Heart left ventricle (tissue), 16 donors: ENCODE data around the gene C2CD5. TPM values are rescaled to one million over a fixed set of nuclear protein-coding genes. Genes with fewer than 3 reads are reported as not detected.

Experiments used
- ATAC-seq, 4 donors: fragments of 200-7000 bp; cut with Tn5 transposase; one replicate each; pipeline ENCODE4 v1.9.1; 2020 to 2022; ENCODE audit warnings: moderate library complexity in 4 of 4, mild to moderate bottlenecking in 3 of 4, moderate number of reproducible peaks in 1 of 4
- DNase-seq, 5 donors: peaks; one replicate each; pipeline ENCODE4 v3.0.0-alpha.2; 2020
- H3K27ac ChIP-seq, 12 donors: fragments of 200-600 bp; sonication (generic) in 4 of 12; one replicate each; pipeline versions ENCODE4 v1.5.0 to v1.8.0; 2016 to 2022; ENCODE audit warnings: mild to moderate bottlenecking in 2 of 12
- H3K27me3 ChIP-seq, 9 donors: fragments of 200-600 bp; sonication (generic) in 2 of 9; one replicate each; pipeline versions ENCODE4 v1.5.1 to v1.8.0; 2016 to 2022; ENCODE audit warnings: mild to moderate bottlenecking in 3 of 9
- H3K36me3 ChIP-seq, 9 donors: fragments of 200-600 bp; sonication (generic) in 2 of 9; one replicate each; pipeline versions ENCODE4 v1.5.0 to v1.8.0; 2018 to 2022; ENCODE audit warnings: mild to moderate bottlenecking in 2 of 9
- H3K4me1 ChIP-seq, 12 donors: fragments of 200-600 bp; sonication (generic) in 4 of 12; one replicate each; pipeline versions ENCODE4 v1.5.0 to v1.8.0; 2016 to 2022; ENCODE audit warnings: mild to moderate bottlenecking in 3 of 12
- H3K4me3 ChIP-seq, 12 donors: fragments of 200-600 bp; sonication (generic) in 4 of 12; one replicate each; pipeline versions ENCODE4 v1.5.0 to v1.8.0; 2017 to 2022; ENCODE audit warnings: mild to moderate bottlenecking in 9 of 12, moderate library complexity in 4 of 12
- H3K9me3 ChIP-seq, 12 donors: fragments of 200-600 bp; sonication (generic) in 4 of 12; one replicate each; pipeline versions ENCODE4 v1.5.0 to v1.8.0; 2016 to 2022; ENCODE audit warnings: mild to moderate bottlenecking in 1 of 12
- POLR2A ChIP-seq, 2 donors: fragments of 450-650 bp; IDR thresholded peaks; one replicate each; pipeline ENCODE4 v1.6.1; 2017; ENCODE audit warnings: antibody characterized with exemption in 2 of 2, mild to moderate bottlenecking in 2 of 2, moderate library complexity in 2 of 2
- WGBS, 4 donors: extraction: QIAGEN DNeasy Blood & Tissue Kit in 2 of 4; methylation state at CpG; one replicate each; pipeline versions ENCODE4 v1.1.5 to v1.1.7; 2013 to 2018; 5-methylcytosine and 5-hydroxymethylcytosine counted together
- intact Hi-C, 10 donors: fragments of 100-400 bp; cut with DNase I; formaldehyde crosslinking; loops; one replicate each; pipeline versions ENCODE4 v1.11.1 to v1.14.2; 2022
- polyA plus RNA-seq, 2 donors: library from polyadenylated mRNA; stranded (reverse); fragments of 200-250 nt; gene quantifications; one replicate each; pipeline ENCODE4 v1.2.3, GENCODE V29; 2013
- total RNA-seq, 9 donors: library from RNA; depleted of rRNA in 2 of 9; stranded (reverse); fragments of >200 nt in 2 of 9; fragmentation: NEBNext Ultra II Directional in 3 of 9; extraction: Animal tissue kit (Norgen Biotek cat#: 25700) in 3 of 9; gene quantifications; one replicate each; pipeline versions ENCODE4 v1.1.0 to v1.2.4, GENCODE V29; 2016 to 2023
- TF ChIP-seq, protein P1 (sequence below), 12 donors: fragments of 200-600 bp; sonication (generic) in 4 of 12; IDR thresholded peaks; one replicate each; pipeline versions ENCODE4 v1.5.0 to v1.8.0; 2018 to 2022; ENCODE audit warnings: antibody characterized with exemption in 12 of 12, mild to moderate bottlenecking in 5 of 12
- donor health status: ischemic (EF 13 %, LVEDD 7.1; RV severe dilation, severe dysfunction).
- donor health status: healthy with polysubstance abuse.
- donor health status: DM: no; HTN: yes; CAD: no.
- donor health status: DM: no; HTN: no; CAD: no.
- donor health status: ischemic (EF 25% LVEDD 6.9; RV normal size, moderate dysfunction).
- donor health status: ischemic (EF 25% LVEDD 5.7; RV mildly dilated, moderate dysfunction).
- donor health status: healthy.
- donor health status: DM: yes; HTN: yes; CAD: no.
- donor health status: ischemic (EF 35%, LVEDD 5.7; RV mildly dilated, moderate dysfunction).
- donor health status: nonischemic (EF 11% LVEDD 7.7; RV severe dilation, severe dysfunction).
- donor health status: DM: yes; HTN: yes; CAD: no.
- donor health status: PGD.
- donor health status: ischemic (EF 29% LVEDD 5.4; RV normal size, mild dysfunction).
- donor health status: nonischemic (EF 23%, LVEDD 6.1; RV moderate dilation, normal function).

Gene C2CD5
- total and polyA plus RNA-seq, 11 donors = 6.6 to 28.0 (median 17.3) TPM

GRCh38 chr12:22474970-22475720 is 69.2 kb downstream of the C2CD5 start:
- Histone ChIP-seq H3K4me1 (peaks cover 0 to 6% (median 0%) of the 10 kb centered on the region in 12 donors), H3K27me3 (no peaks in the 10 kb centered on the region), H3K27ac (no peak overlapping the region), H3K4me3 (no peak overlapping the region), H3K9me3 (no peaks in the 10 kb centered on the region), H3K36me3 (peaks cover 0 to 73% (median 57%) of the 10 kb centered on the region in 9 donors)
- ATAC-seq = no peak
- no peak for DNase-seq
- TF ChIP-seq POLR2A (IDR thresholded peaks at IDR 0.05) = no peak
- TF ChIP-seq, protein P1, sequence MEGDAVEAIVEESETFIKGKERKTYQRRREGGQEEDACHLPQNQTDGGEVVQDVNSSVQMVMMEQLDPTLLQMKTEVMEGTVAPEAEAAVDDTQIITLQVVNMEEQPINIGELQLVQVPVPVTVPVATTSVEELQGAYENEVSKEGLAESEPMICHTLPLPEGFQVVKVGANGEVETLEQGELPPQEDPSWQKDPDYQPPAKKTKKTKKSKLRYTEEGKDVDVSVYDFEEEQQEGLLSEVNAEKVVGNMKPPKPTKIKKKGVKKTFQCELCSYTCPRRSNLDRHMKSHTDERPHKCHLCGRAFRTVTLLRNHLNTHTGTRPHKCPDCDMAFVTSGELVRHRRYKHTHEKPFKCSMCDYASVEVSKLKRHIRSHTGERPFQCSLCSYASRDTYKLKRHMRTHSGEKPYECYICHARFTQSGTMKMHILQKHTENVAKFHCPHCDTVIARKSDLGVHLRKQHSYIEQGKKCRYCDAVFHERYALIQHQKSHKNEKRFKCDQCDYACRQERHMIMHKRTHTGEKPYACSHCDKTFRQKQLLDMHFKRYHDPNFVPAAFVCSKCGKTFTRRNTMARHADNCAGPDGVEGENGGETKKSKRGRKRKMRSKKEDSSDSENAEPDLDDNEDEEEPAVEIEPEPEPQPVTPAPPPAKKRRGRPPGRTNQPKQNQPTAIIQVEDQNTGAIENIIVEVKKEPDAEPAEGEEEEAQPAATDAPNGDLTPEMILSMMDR (IDR thresholded peaks at IDR 0.05) = no peak
- intact Hi-C loops = no loop called here
- 87 to 90% (median 89%) methylated on average over 5 of the region's 5 CpGs for WGBS, 4 donors

GRCh38 chr12:22473212-22473611 is 71.1 kb downstream of the C2CD5 start:
- ATAC-seq (no peak), DNase-seq (no peak)
- Histone ChIP-seq H3K27me3 (no peaks in the 10 kb centered on the region), H3K4me3 (no peak overlapping the region), H3K27ac (no peak overlapping the region), H3K4me1 (peaks cover 0 to 6% (median 0%) of the 10 kb centered on the region in 12 donors), H3K36me3 (peaks cover 0 to 86% (median 68%) of the 10 kb centered on the region in 9 donors), H3K9me3 (no peaks in the 10 kb centered on the region)
- WGBS, 4 donors = 89 to 90% (median 89%) methylated on average over 5 of the region's 5 CpGs
- intact Hi-C loops = no loop called here
- TF ChIP-seq, protein P1 (IDR thresholded peaks at IDR 0.05) = no peak
- no peak for TF ChIP-seq POLR2A (IDR thresholded peaks at IDR 0.05)

DNA sequence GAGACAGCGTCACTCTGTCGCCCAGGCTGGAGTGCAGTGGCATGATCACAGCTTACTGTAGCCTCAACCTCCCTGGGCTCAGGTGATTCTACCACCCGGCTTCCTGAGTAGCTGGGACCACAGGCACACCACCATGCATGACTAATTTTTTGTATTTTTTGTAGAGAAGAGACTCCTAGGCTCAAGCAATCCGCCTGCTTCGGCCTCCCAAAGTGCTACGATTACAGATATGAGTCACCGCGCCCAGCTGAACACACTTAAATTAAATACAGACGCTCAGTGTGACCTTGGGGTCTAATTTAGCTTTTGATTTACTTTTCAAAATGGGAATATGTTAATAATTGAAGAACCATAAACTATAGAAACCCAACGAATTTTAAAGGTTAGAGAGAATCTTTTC is 77.2 kb downstream of the C2CD5 start:
- WGBS, 4 donors = 92 to 97% (median 95%) methylated on average over 10 of the region's 10 CpGs
- DNase-seq (no peak), ATAC-seq (no peak)
- intact Hi-C loops = no loop called here
- TF ChIP-seq, protein P1 (IDR thresholded peaks at IDR 0.05) = no peak
- TF ChIP-seq POLR2A (IDR thresholded peaks at IDR 0.05) = no peak
- no peaks in the 10 kb centered on the region for H3K27me3 ChIP-seq
- peaks cover 0 to 68% (median 48%) of the 10 kb centered on the region in 9 donors for H3K36me3 ChIP-seq
- no peaks in the 10 kb centered on the region for H3K9me3 ChIP-seq
- H3K4me3 ChIP-seq = no peak overlapping the region
- no peaks in the 10 kb centered on the region for H3K4me1 ChIP-seq
- no peak overlapping the region for H3K27ac ChIP-seq

DNA sequence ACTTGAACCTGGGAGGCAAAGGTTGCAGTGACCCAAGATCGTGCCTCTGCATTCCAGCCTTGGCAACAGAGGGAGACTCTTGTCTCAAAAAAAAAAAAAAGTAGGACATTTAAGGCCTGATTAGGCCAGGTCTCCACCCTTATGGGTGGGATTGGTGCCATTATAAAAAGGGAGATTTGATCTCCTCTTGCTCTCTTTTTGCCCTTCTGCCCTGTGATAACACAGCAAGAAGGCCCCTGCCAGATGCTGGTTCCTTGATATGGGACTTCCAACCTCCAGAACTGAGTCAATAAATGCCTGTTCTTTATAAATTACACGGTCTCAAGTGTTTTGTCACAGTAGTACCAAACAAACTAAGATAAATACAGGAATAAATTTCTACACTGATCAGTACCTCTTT is 81.0 kb downstream of the C2CD5 start:
- Histone ChIP-seq H3K4me1 (peaks cover 0 to 7% (median 0%) of the 10 kb centered on the region in 12 donors), H3K27ac (no peak overlapping the region), H3K27me3 (no peaks in the 10 kb centered on the region), H3K4me3 (no peak overlapping the region), H3K36me3 (peaks cover 0 to 38% (median 18%) of the 10 kb centered on the region in 9 donors), H3K9me3 (no peaks in the 10 kb centered on the region)
- intact Hi-C loops = loop anchor here in 2 of 10 donors (5.0 kb wide), 1 partner anchor 381 kb away; no protein-coding TSS in a partner anchor
- TF ChIP-seq, protein P1 (IDR thresholded peaks at IDR 0.05) = no peak
- no peak for TF ChIP-seq POLR2A (IDR thresholded peaks at IDR 0.05)
- DNase-seq = no peak
- 92 to 96% (median 94%) methylated on average over 2 of the region's 2 CpGs for whole genome bisulfite sequencing, 4 donors
- ATAC-seq = no peak
